Endothelial cell of umbilical vein (primary cell): ENCODE results near the gene TRIM47. TPM values are rescaled to one million over a fixed set of nuclear protein-coding genes. Genes with fewer than 3 reads are reported as not detected.

Experiments
- BruUV-seq: library from RNA; stranded (reverse); fragments of 400-500 nt; replicated peaks from 2 replicates; lab custom pipeline; 2021; lab: Mats Ljungman, UMichigan
- CTCF ChIA-PET: fragments of 300-600, 350-600 bp; sonication (Branson Sonifier 250); formaldehyde crosslinking; loops from one replicate; lab custom pipeline; 2021; ENCODE audit warnings: antibody characterized with exemption, inconsistent platforms; lab: Charles Lee
- POLR2A ChIA-PET: fragments of 300-600, 350-600 bp; sonication (Branson Sonifier 250); formaldehyde crosslinking; loops from one replicate; lab custom pipeline; 2021; ENCODE audit warnings: antibody characterized with exemption, inconsistent platforms; lab: Charles Lee
- DNase-seq: peaks from one replicate; pipeline ENCODE4 v3.0.0-alpha.2; 2011; ENCODE audit warnings: low read depth, low spot score
- FAIRE-seq: peaks from 2 replicates; lab custom pipeline; 2011; peaks lifted over from hg19 to GRCh38; lab: Jason Lieb, UNC
- H2AFZ ChIP-seq: 2 replicates; pipeline ENCODE4 v1.6.0; 2012; ENCODE audit warnings: low read depth, low read length, control low read depth, inconsistent platforms
- H3K27ac ChIP-seq: 2 replicates; pipeline ENCODE4 v1.5.1; 2011; ENCODE audit warnings: low read depth, mild to moderate bottlenecking, control low read depth, low read length, moderate library complexity; ENCODE audit not compliant: insufficient read depth
- H3K27me3 ChIP-seq, 2 experiments: 2 replicates each; pipeline versions ENCODE4 v1.6.0 to v1.6.1; 2011; ENCODE audit warnings: low read length in 2 of 2, mixed read lengths in 1 of 2; ENCODE audit not compliant: control insufficient read depth in 2 of 2, insufficient read depth in 2 of 2
- H3K36me3 ChIP-seq, 2 experiments: 2 replicates in 1 of 2; 3 replicates in 1 of 2; pipeline ENCODE4 v1.5.1; 2011; ENCODE audit warnings: low read length in 2 of 2, mild to moderate bottlenecking in 1 of 2, moderate library complexity in 1 of 2; ENCODE audit not compliant: control insufficient read depth in 2 of 2, insufficient read depth in 2 of 2; ENCODE audit errors: extremely low read depth in 1 of 2
- H3K4me1 ChIP-seq: 3 replicates; pipeline ENCODE4 v1.5.1; 2011; ENCODE audit warnings: mild to moderate bottlenecking, low read length; ENCODE audit not compliant: control insufficient read depth, insufficient read depth; ENCODE audit errors: extremely low read depth
- H3K4me2 ChIP-seq: 2 replicates; pipeline ENCODE4 v1.6.1; 2011; ENCODE audit warnings: low read length, control low read depth, mixed read lengths; ENCODE audit not compliant: insufficient read depth
- H3K4me3 ChIP-seq, 3 experiments: fragments of 200-600 bp in 1 of 3; sonication (generic), shearing (Covaris generic) in 1 of 3; replicated peaks in 1 of 3; 2 replicates each; pipeline ENCODE4 v1.5.1; 2011 to 2016; ENCODE audit warnings: control low read depth in 3 of 3, low read length in 3 of 3, mild to moderate bottlenecking in 2 of 3, inconsistent platforms in 1 of 3, low read depth in 1 of 3, moderate library complexity in 1 of 3; ENCODE audit not compliant: insufficient read depth in 1 of 3
- H3K79me2 ChIP-seq: 2 replicates; pipeline ENCODE4 v1.6.0; 2012; ENCODE audit warnings: low read length, inconsistent platforms; ENCODE audit not compliant: control insufficient read depth, insufficient read depth
- H3K9ac ChIP-seq: replicated peaks from 2 replicates; pipeline ENCODE3; 2011; ENCODE audit warnings: low read length, control low read depth; ENCODE audit not compliant: insufficient read depth; ENCODE audit errors: extremely low read depth
- H3K9me1 ChIP-seq: replicated peaks from 3 replicates; pipeline ENCODE4 v1.6.0; 2011; ENCODE audit warnings: mild to moderate bottlenecking, low read length; ENCODE audit not compliant: control insufficient read depth, insufficient read depth; ENCODE audit errors: extremely low read depth
- H3K9me3 ChIP-seq: replicated peaks from 2 replicates; pipeline ENCODE4 v1.5.1; 2012; ENCODE audit warnings: low read length, inconsistent platforms; ENCODE audit not compliant: control insufficient read depth, insufficient read depth
- H4K20me1 ChIP-seq: replicated peaks from 2 replicates; pipeline ENCODE3; 2011; ENCODE audit warnings: mild to moderate bottlenecking, low read length; ENCODE audit not compliant: control insufficient read depth, insufficient read depth; ENCODE audit errors: extremely low read depth
- CTCF ChIP-seq, 2 donors: IDR thresholded peaks; 1 replicate in 1 of 2; 2 replicates in 1 of 2; pipeline ENCODE4 v1.5.1; 2011; ENCODE audit warnings: low read length in 2 of 2, mild to moderate bottlenecking in 2 of 2, moderate library complexity in 2 of 2, control low read depth in 1 of 2, inconsistent platforms in 1 of 2, low read depth in 1 of 2; ENCODE audit not compliant: insufficient read depth in 1 of 2; ENCODE audit errors: extremely low read depth in 1 of 2
- EZH2 ChIP-seq: IDR thresholded peaks from 2 replicates; pipeline ENCODE4 v1.6.1; 2012; ENCODE audit warnings: borderline replicate concordance, low read depth, mild to moderate bottlenecking, moderate library complexity, low read length, inconsistent platforms; ENCODE audit not compliant: severe bottlenecking
- FOS ChIP-seq: IDR thresholded peaks from 2 replicates; pipeline ENCODE4 v1.6.1; 2011; ENCODE audit warnings: mild to moderate bottlenecking, low read length, moderate library complexity, borderline replicate concordance; ENCODE audit not compliant: insufficient read depth
- GATA2 ChIP-seq: IDR thresholded peaks from 2 replicates; pipeline ENCODE4 v1.7.0; 2011; ENCODE audit warnings: low read depth, mild to moderate bottlenecking, moderate library complexity, mixed read lengths, low read length; ENCODE audit not compliant: insufficient read length, insufficient read depth
- JUN ChIP-seq: IDR thresholded peaks from 2 replicates; pipeline ENCODE4 v1.6.1; 2011; ENCODE audit warnings: borderline replicate concordance, low read depth; ENCODE audit not compliant: insufficient read length, insufficient read depth
- MAX ChIP-seq: IDR thresholded peaks from 2 replicates; pipeline ENCODE4 v1.6.1; 2011; ENCODE audit not compliant: insufficient read depth, insufficient read length
- MYC ChIP-seq: IDR thresholded peaks from one replicate; pipeline ENCODE4 v1.6.1; 2011; ENCODE audit warnings: mild to moderate bottlenecking, low read depth, low read length
- POLR2A ChIP-seq: IDR thresholded peaks from 2 replicates; pipeline ENCODE4 v1.6.1; 2012; ENCODE audit warnings: low read depth, mild to moderate bottlenecking, control low read depth, low read length
- POLR2AphosphoS5 ChIP-seq: IDR thresholded peaks from 2 replicates; pipeline ENCODE4 v1.6.1; 2012; ENCODE audit warnings: low read depth, mild to moderate bottlenecking, control low read depth, low read length, moderate library complexity; ENCODE audit not compliant: insufficient read depth
- dilution Hi-C: fragments of 300-500 bp; cut with MboI; formaldehyde crosslinking; loops from one replicate; pipeline ENCODE4 v1.15.0; 2019; ENCODE audit warnings: low sequenced_read_pairs; ENCODE audit not compliant: extremely low pct_ligation_motif_present
- intact Hi-C: fragments of 100-400 bp; cut with micrococcal nuclease; formaldehyde crosslinking; loops from one replicate; pipeline ENCODE4 v1.10.0; 2022
- polyA plus RNA-seq, 4 experiments: library from polyadenylated mRNA; depleted of rRNA in 3 of 4; stranded (reverse) in 3 of 4; unstranded in 1 of 4; fragments of >200 nt; gene quantifications; 2 replicates each; pipeline versions ENCODE4 v1.2.1 to v1.2.3, GENCODE V29; 2011 to 2012; ENCODE audit warnings: missing spikeins in 1 of 4
- total RNA-seq: library from RNA; stranded (reverse); gene quantifications from 2 replicates; pipeline ENCODE4 v1.2.3, GENCODE V29; 2021

Gene TRIM47
- total and polyA plus RNA-seq, 2 donors (not counting 3 experiments of a cell fraction or from before 2014, with no cell fraction given) = 67.7 to 75.1 TPM

- FAIRE-seq (no peak), DNase-seq (no peak)
- Histone ChIP-seq H3K9me1 (no peaks in the 10 kb centered on the region), H4K20me1 (no peaks in the 10 kb centered on the region), H3K4me3 (no peak overlapping the region), H3K9ac (no peak overlapping the region), H3K79me2 (no peaks in the 10 kb centered on the region), H3K4me2 (no peak overlapping the region), H3K36me3 (no peaks in the 10 kb centered on the region), H3K27me3 (no peaks in the 10 kb centered on the region), H3K27ac (no peak overlapping the region), H3K4me1 (peaks cover 21% of the 10 kb centered on the region), H3K9me3 (no peaks in the 10 kb centered on the region), H2AFZ (no peak overlapping the region)
- intact Hi-C loops = no loop called here
- dilution Hi-C loops = no loop called here
- CTCF ChIA-PET = interaction anchor here (1.2 to 1.4 kb wide), 3 partner anchors 8 to 14 kb away, joined by 4 to 7 read pairs (median 5); no protein-coding TSS in a partner anchor
- BruUV-seq = no TSS peak
- POLR2A ChIA-PET = no interaction called here
- no peak for TF ChIP-seq JUN
- TF ChIP-seq MYC = no peak
- TF ChIP-seq MAX = no peak
- TF ChIP-seq EZH2 = no peak
- no peak for TF ChIP-seq POLR2AphosphoS5
- no peak for TF ChIP-seq FOS
- TF ChIP-seq CTCF (IDR thresholded peaks at IDR 0.05; ENCODE audit: extremely low read depth in 1 of 2, insufficient read depth in 1 of 2, low read depth in 1 of 2, low read length in 2 of 2) = no peak
- no peak for TF ChIP-seq POLR2A
- no peak for TF ChIP-seq GATA2
Measured at GRCh38 chr17:75840799-75841164, 37.6 kb downstream of the TRIM47 start.
